ENCODE results near the gene PLEKHG3. TPM values are rescaled to one million over a fixed set of nuclear protein-coding genes. Genes with fewer than 3 reads are reported as not detected.

The PLEKHG3 gene
- total and polyA plus RNA-seq, 2 of the 4 experiments (the other 2 are of a cell fraction) = 8.2 to 8.4 TPM

DNA sequence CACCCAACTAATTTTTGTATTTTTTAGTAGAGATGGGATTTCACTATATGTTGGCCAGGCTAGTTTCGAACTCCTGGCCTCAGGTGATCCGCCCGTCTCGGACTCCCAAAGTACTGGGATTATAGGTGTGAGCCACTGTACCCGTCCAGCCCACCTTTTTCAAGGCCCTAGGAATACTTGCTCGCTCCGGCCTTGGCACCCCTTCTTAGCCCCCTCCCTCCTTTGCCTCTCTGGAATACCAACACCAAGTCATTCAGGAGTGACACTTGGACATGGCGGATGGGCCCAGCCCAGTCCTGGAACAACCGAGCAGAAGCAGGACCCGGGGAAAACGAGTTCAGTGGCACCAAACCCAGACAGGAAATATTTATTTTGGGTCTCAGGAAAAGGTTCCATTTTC lies 29.1 kb downstream of the PLEKHG3 start:
- POLR2A ChIA-PET (ENCODE audit: unreplicated experiment) = no interaction called here

More for the DNA sequence above, 29.1 kb downstream of the PLEKHG3 start:
- Histone ChIP-seq H3K27ac (ENCODE audit: insufficient read depth, low read length) (no peak overlapping the region), H3K4me1 (ENCODE audit: control insufficient read depth, insufficient read depth, low read length) (no peaks in the 10 kb centered on the region), H4K5ac (ENCODE audit: low read depth, low read length) (no peak overlapping the region), H2AK9ac (replicated peaks; ENCODE audit: low read depth, low read length, poor library complexity) (no peak overlapping the region), H3K14ac (replicated peaks; ENCODE audit: low read depth, low read length) (no peak overlapping the region), H2BK120ac (ENCODE audit: low read depth, low read length) (no peak overlapping the region), H3K9ac (ENCODE audit: low read depth, low read length) (no peak overlapping the region), H3K4me3 (ENCODE audit: insufficient read depth, low read depth, low read length) (no peak overlapping the region), H2BK5ac (ENCODE audit: low read depth, low read length, poor library complexity, severe bottlenecking) (no peak overlapping the region), H3K18ac (ENCODE audit: low read depth, low read length) (no peak overlapping the region), H3K9me3 (ENCODE audit: control insufficient read depth, insufficient read depth, low read length) (no peaks in the 10 kb centered on the region), H2AFZ (replicated peaks; ENCODE audit: low read length, poor library complexity) (no peak overlapping the region), H3K9me1 (ENCODE audit: insufficient read depth, low read length) (peaks cover 2% of the 10 kb centered on the region; the same call in 1 of the 2 replicates), H3K27me3 (ENCODE audit: control insufficient read depth, insufficient read depth, low read length) (no peaks in the 10 kb centered on the region), H3K56ac (ENCODE audit: extremely low read depth, insufficient read depth, low read length) (no peak overlapping the region), H4K91ac (ENCODE audit: insufficient read depth, low read depth, low read length) (no peak overlapping the region), H2AK5ac (ENCODE audit: low read depth, low read length) (no peak overlapping the region), H3K4ac (ENCODE audit: low read depth, low read length) (no peak overlapping the region), H2BK20ac (ENCODE audit: low read depth, low read length) (no peak overlapping the region), H2BK15ac (ENCODE audit: low read depth, low read length) (no peak overlapping the region), H3K79me1 (ENCODE audit: low read depth in 1 of 2, low read length in 2 of 2) (no peaks in the 10 kb centered on the region), H3K23ac (ENCODE audit: low read depth, low read length) (no peak overlapping the region), H3K36me3 (ENCODE audit: control insufficient read depth, insufficient read depth, low read length) (peaks cover 22% of the 10 kb centered on the region), H4K20me1 (ENCODE audit: insufficient read depth, low read length) (no peaks in the 10 kb centered on the region), H4K8ac (ENCODE audit: low read depth in 2 of 2, low read length in 2 of 2) (no peak overlapping the region), H3K4me2 (ENCODE audit: low read depth, low read length) (no peak overlapping the region)
- dilution Hi-C loops (cut with HindIII; ENCODE audit: low sequenced_read_pairs, unreplicated experiment) (no loop called here), in situ Hi-C loops (cut with MboI; ENCODE audit: low sequenced_read_pairs) (no loop called here), intact Hi-C loops (cut with micrococcal nuclease) (no loop called here)
- TF ChIP-seq POLR2A (IDR thresholded peaks at IDR 0.05; ENCODE audit: low read depth, low read length) = no peak
- TF ChIP-seq CEBPB (IDR thresholded peaks at IDR 0.05; ENCODE audit: low read depth, low read length) = no peak
- TF ChIP-seq CHD1 (IDR thresholded peaks at IDR 0.05; ENCODE audit: low read depth, low read length) = no peak
- no peak for TF ChIP-seq FOS (IDR thresholded peaks at IDR 0.05; ENCODE audit: low read depth, low read length)
- ATAC-seq (ENCODE audit: low read depth) (no peak), DNase-seq (no peak)
- no CpG with 5 or more reads among the region's 11 CpGs for WGBS, 2 experiments (ENCODE audit: extremely low coverage in 2 of 2, insufficient read length in 1 of 2)
- no TSS peak for BruUV-seq (replicated peaks)
- CTCF ChIA-PET = no interaction called here
